GM12878 (cell line): ENCODE data around the gene GRM6. TPM values are rescaled to one million over a fixed set of nuclear protein-coding genes. Genes with fewer than 3 reads are reported as not detected.

Experiments
- ATAC-seq: fragments of 200-7000 bp; cut with Tn5 transposase; 3 replicates; pipeline ENCODE4 v1.9.1; 2020; ENCODE audit warnings: mild to moderate bottlenecking, moderate library complexity
- BruUV-seq: library from RNA; stranded (reverse); fragments of 400-500 nt; replicated peaks from 2 replicates; lab custom pipeline; 2021; lab: Mats Ljungman, UMichigan
- CTCF ChIA-PET: fragments of 300-600 bp; sonication (Branson Sonifier 250); formaldehyde crosslinking; extraction: SDS; loops from one replicate; lab custom pipeline; 2021; ENCODE audit warnings: inconsistent platforms; lab: Yijun Ruan, JAX
- POLR2A ChIA-PET: fragments of 350-600 bp; formaldehyde crosslinking; extraction: SDS; loops from one replicate; lab custom pipeline; 2021; ENCODE audit warnings: inconsistent platforms; lab: Charles Lee
- RAD21 ChIA-PET: fragments of 300-600 bp; sonication (Branson Sonifier 250); formaldehyde crosslinking; loops from one replicate; lab custom pipeline; 2023; ENCODE audit warnings: antibody characterized with exemption; ENCODE audit not compliant: unreplicated experiment; lab: Charles Lee
- SMC1A ChIA-PET: fragments of 300-600 bp; sonication (Branson Sonifier 250); formaldehyde crosslinking; loops from one replicate; lab custom pipeline; 2023; ENCODE audit not compliant: unreplicated experiment, uncharacterized antibody; lab: Charles Lee
- DNase-seq: peaks from one replicate; pipeline ENCODE4 v3.0.0-alpha.2; 2011; ENCODE audit warnings: low read depth, low spot score
- FAIRE-seq: peaks from 3 replicates; lab custom pipeline; 2011; peaks lifted over from hg19 to GRCh38; lab: Jason Lieb, UNC
- H2AFZ ChIP-seq: 2 replicates; pipeline ENCODE4 v1.6.0; 2011; ENCODE audit warnings: low read depth, low read length, control low read depth; ENCODE audit not compliant: control insufficient read depth
- H3K27ac ChIP-seq: 2 replicates; pipeline ENCODE4 v1.5.1; 2011; ENCODE audit warnings: control low read depth; ENCODE audit not compliant: control insufficient read depth, insufficient read depth
- H3K27me3 ChIP-seq, 2 experiments: replicated peaks in 1 of 2; 2 replicates each; pipeline versions ENCODE4 v1.6.0 to v1.6.1; 2011; ENCODE audit warnings: low read length in 1 of 2; ENCODE audit not compliant: control insufficient read depth in 2 of 2, insufficient read depth in 2 of 2
- H3K36me3 ChIP-seq, 2 experiments: 2 replicates each; pipeline ENCODE4 v1.5.1; 2011; ENCODE audit warnings: low read length in 1 of 2; ENCODE audit not compliant: control insufficient read depth in 2 of 2, insufficient read depth in 2 of 2
- H3K4me1 ChIP-seq: 2 replicates; pipeline ENCODE4 v1.6.1; 2011; ENCODE audit warnings: mild to moderate bottlenecking, low read length, moderate library complexity, mixed read lengths; ENCODE audit not compliant: control insufficient read depth, insufficient read depth
- H3K4me2 ChIP-seq: 2 replicates; pipeline ENCODE4 v1.6.0; 2011; ENCODE audit warnings: control low read depth; ENCODE audit not compliant: control insufficient read depth, insufficient read depth
- H3K4me3 ChIP-seq: fragments of 200-600 bp; sonication (generic); 2 replicates; pipeline ENCODE4 v1.5.1; 2016
- H3K79me2 ChIP-seq: 2 replicates; pipeline ENCODE4 v1.6.0; 2011; ENCODE audit warnings: low read length; ENCODE audit not compliant: control insufficient read depth, insufficient read depth
- H3K9ac ChIP-seq: 2 replicates; pipeline ENCODE4 v1.8.0; 2011; ENCODE audit warnings: low read length, control low read depth, mixed read lengths; ENCODE audit not compliant: control insufficient read depth, insufficient read depth
- H3K9me3 ChIP-seq: replicated peaks from 3 replicates; pipeline ENCODE4 v1.5.1; 2011; ENCODE audit warnings: mild to moderate bottlenecking, low read length; ENCODE audit not compliant: control insufficient read depth, insufficient read depth
- H4K20me1 ChIP-seq: 2 replicates; pipeline ENCODE4 v1.6.0; 2011; ENCODE audit not compliant: control insufficient read depth, insufficient read depth
- ESRRA ChIP-seq: IDR thresholded peaks from 2 replicates; pipeline ENCODE4 v1.6.1; 2012; ENCODE audit warnings: mild to moderate bottlenecking, low read length, improper control_type of control experiment
- HDAC6 ChIP-seq: fragments of 200-600 bp; sonication (generic); IDR thresholded peaks from one replicate; pipeline ENCODE4 v1.8.0; 2017; ENCODE audit warnings: antibody characterized with exemption; ENCODE audit not compliant: unreplicated experiment
- NR2C1 ChIP-seq: fragments of 450-650 bp; IDR thresholded peaks from 2 replicates; pipeline ENCODE4 v1.6.1; 2017; ENCODE audit warnings: antibody characterized with exemption, mild to moderate bottlenecking, moderate library complexity
- NR2F1 ChIP-seq: fragments of 450-650 bp; conservative IDR thresholded peaks from 2 replicates; pipeline ENCODE4 v1.6.1; 2017; ENCODE audit warnings: mild to moderate bottlenecking
- POU2F2 ChIP-seq: IDR thresholded peaks from 3 replicates; pipeline ENCODE4 v1.6.1; 2011; ENCODE audit warnings: low read depth, mild to moderate bottlenecking, low read length, borderline replicate concordance
- PRDM15 ChIP-seq: fragments of 450-650 bp; formaldehyde crosslinking; IDR thresholded peaks from 2 replicates; pipeline ENCODE4 v1.4.0; 2020; ENCODE audit warnings: mild to moderate bottlenecking, moderate library complexity
- SUZ12 ChIP-seq: fragments of 200-600 bp; sonication (generic); IDR thresholded peaks from one replicate; pipeline ENCODE4 v1.6.1; 2018; ENCODE audit warnings: antibody characterized with exemption, mild to moderate bottlenecking; ENCODE audit not compliant: unreplicated experiment
- ZZZ3 ChIP-seq: IDR thresholded peaks from 2 replicates; pipeline ENCODE4 v1.6.1; 2011; ENCODE audit warnings: low read depth; ENCODE audit not compliant: control insufficient read depth, insufficient read length
- WGBS: methylation state at CpG from one replicate; pipeline ENCODE4 v1.1.6; 2016; ENCODE audit warnings: low lambda C conversion rate; ENCODE audit not compliant: insufficient replicate concordance, insufficient coverage; ENCODE audit errors: missing lambda C conversion rate; 5-methylcytosine and 5-hydroxymethylcytosine counted together
- in situ Hi-C: fragments of 300-500 bp; cut with MboI; formaldehyde crosslinking; loops from 9 replicates; pipeline ENCODE4 v1.14.3; 2018; ENCODE audit warnings: mixed read lengths
- intact Hi-C: fragments of 100-400 bp; cut with micrococcal nuclease; formaldehyde crosslinking; loops from one replicate; pipeline ENCODE4 v1.14.2; 2022; ENCODE audit not compliant: unreplicated experiment
- polyA plus RNA-seq, 11 experiments: library from polyadenylated mRNA; depleted of rRNA in 4 of 11; unstranded in 6 of 11; stranded (reverse) in 5 of 11; fragments of >200 nt; fragmentation: Nextera tagmentation in 4 of 11; fragmentation: Illumina TruSeq in 1 of 11; extraction: Ambion mirVana in 4 of 11; extraction: Trizol in 1 of 11; gene quantifications; 1 replicate in 1 of 11; 2 replicates in 10 of 11; pipeline versions ENCODE4 v1.2.1 to v1.2.3, GENCODE V29; 2011 to 2016; ENCODE audit warnings: inconsistent platforms in 2 of 11, missing spikeins in 2 of 11, low read depth in 1 of 11
- total RNA-seq, 4 experiments: library from RNA; depleted of rRNA in 3 of 4; stranded (reverse); fragments of >200 nt in 3 of 4; fragmentation: Illumina TruSeq in 1 of 4; extraction: Trizol in 1 of 4; gene quantifications; 2 replicates each; pipeline versions ENCODE4 v1.2.1 to v1.2.3, GENCODE V29; 2013 to 2021
- TF ChIP-seq, protein P1 (sequence below): fragments of 450-650 bp; IDR thresholded peaks from 2 replicates; pipeline ENCODE4 v1.6.1; 2016; ENCODE audit warnings: mild to moderate bottlenecking

Gene GRM6
- total and polyA plus RNA-seq, 10 of the 15 experiments (the other 5 are each of a cell fraction or from before 2014, with no cell fraction given): not detected

DNA sequence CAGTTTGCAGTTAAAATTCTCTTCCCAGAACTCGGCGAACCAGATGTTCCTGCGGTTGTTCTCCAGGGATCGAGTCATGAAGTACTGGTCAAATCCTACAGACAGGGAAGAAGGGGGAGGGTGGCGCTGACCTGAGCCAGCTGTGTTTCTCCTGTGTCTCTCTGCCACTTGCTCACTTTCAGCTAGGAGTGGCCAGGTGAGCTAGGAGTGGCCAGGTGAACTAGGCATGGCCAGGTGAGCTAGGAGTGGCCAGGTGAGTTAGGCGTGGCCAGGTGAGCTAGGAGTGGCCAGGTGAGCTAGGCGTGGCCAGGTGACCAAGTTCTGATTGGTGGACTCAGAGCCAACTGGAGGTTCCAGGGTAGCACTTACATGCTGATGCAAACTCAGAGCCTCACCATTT, 5.8 kb downstream of the GRM6 start:
- no peak overlapping the region for H2AFZ ChIP-seq
- 48% methylated on average over 7 of the region's 7 CpGs for WGBS
- TF ChIP-seq ESRRA: no peak
- no peak for TF ChIP-seq SUZ12
- no peak for TF ChIP-seq NR2C1
- no peak for TF ChIP-seq POU2F2
- TF ChIP-seq ZZZ3: no peak
- no peak for TF ChIP-seq HDAC6
- TF ChIP-seq NR2F1: no peak
- TF ChIP-seq PRDM15 (CRISPR knock-in tag): no peak
- TF ChIP-seq, protein P1, sequence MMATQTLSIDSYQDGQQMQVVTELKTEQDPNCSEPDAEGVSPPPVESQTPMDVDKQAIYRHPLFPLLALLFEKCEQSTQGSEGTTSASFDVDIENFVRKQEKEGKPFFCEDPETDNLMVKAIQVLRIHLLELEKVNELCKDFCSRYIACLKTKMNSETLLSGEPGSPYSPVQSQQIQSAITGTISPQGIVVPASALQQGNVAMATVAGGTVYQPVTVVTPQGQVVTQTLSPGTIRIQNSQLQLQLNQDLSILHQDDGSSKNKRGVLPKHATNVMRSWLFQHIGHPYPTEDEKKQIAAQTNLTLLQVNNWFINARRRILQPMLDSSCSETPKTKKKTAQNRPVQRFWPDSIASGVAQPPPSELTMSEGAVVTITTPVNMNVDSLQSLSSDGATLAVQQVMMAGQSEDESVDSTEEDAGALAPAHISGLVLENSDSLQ: no peak
- H3K27me3 ChIP-seq: no peaks in the 10 kb centered on the region
- DNase-seq (no peak), ATAC-seq (no peak), FAIRE-seq (no peak)
- BruUV-seq: no TSS peak
- intact Hi-C loops (no loop called here), in situ Hi-C loops (no loop called here)
- RAD21 ChIA-PET: no interaction called here
- H3K27ac ChIP-seq: no peak overlapping the region
- no peak overlapping the region for H3K9ac ChIP-seq
- no peaks in the 10 kb centered on the region for H3K79me2 ChIP-seq
- no peaks in the 10 kb centered on the region for H3K4me1 ChIP-seq
- H3K4me3 ChIP-seq: no peak overlapping the region
- no peak overlapping the region for H3K4me2 ChIP-seq
- CTCF ChIA-PET: no interaction called here
- SMC1A ChIA-PET: no interaction called here
- H4K20me1 ChIP-seq: no peaks in the 10 kb centered on the region
- no peaks in the 10 kb centered on the region for H3K36me3 ChIP-seq
- no peaks in the 10 kb centered on the region; the same call in 2 of the 3 replicates for H3K9me3 ChIP-seq
- POLR2A ChIA-PET: no interaction called here
